GM23338 (cell line): Measurements from ENCODE around the gene ANKRD65. TPM values are rescaled to one million over a fixed set of nuclear protein-coding genes. Genes with fewer than 3 reads are reported as not detected.

Experiments
- ATAC-seq: fragments of 200-7000 bp; cut with Tn5 transposase; 3 replicates; pipeline ENCODE4 v1.9.1; 2020
- DNase-seq: peaks from one replicate; pipeline ENCODE4 v3.0.0-alpha.2; 2015; ENCODE audit warnings: low spot score
- H2AFZ ChIP-seq: fragments of 200-600 bp; sonication (generic); 2 replicates; pipeline ENCODE4 v1.8.0; 2016; ENCODE audit warnings: antibody characterized with exemption, mild to moderate bottlenecking, moderate library complexity
- H3F3A ChIP-seq: fragments of 200-600 bp; sonication (generic); replicated peaks from 2 replicates; pipeline ENCODE4 v1.8.0; 2017; ENCODE audit warnings: antibody characterized with exemption, mixed run types, low read depth
- H3K27ac ChIP-seq: fragments of 200-600 bp; sonication (generic); 2 replicates; pipeline ENCODE4 v1.6.1; 2016; ENCODE audit warnings: low read depth
- H3K27me3 ChIP-seq: fragments of 200-600 bp; sonication (generic); 2 replicates; pipeline ENCODE4 v1.8.0; 2016; ENCODE audit warnings: mild to moderate bottlenecking, mixed run types, moderate library complexity; ENCODE audit not compliant: insufficient read depth
- H3K36me3 ChIP-seq: fragments of 200-600 bp; sonication (generic); 2 replicates; pipeline ENCODE4 v1.8.0; 2016; ENCODE audit warnings: mild to moderate bottlenecking; ENCODE audit not compliant: insufficient read depth
- H3K4me1 ChIP-seq: fragments of 200-600 bp; sonication (generic); 2 replicates; pipeline ENCODE4 v1.8.0; 2016; ENCODE audit warnings: mild to moderate bottlenecking, moderate library complexity; ENCODE audit not compliant: insufficient read depth
- H3K4me2 ChIP-seq: fragments of 200-600 bp; sonication (generic); 2 replicates; pipeline ENCODE4 v1.7.1; 2017; ENCODE audit warnings: mixed run types
- H3K4me3 ChIP-seq: fragments of 200-600 bp; sonication (generic); 2 replicates; pipeline ENCODE4 v1.6.1; 2016; ENCODE audit warnings: mixed run types
- H3K79me2 ChIP-seq: fragments of 200-600 bp; sonication (generic); replicated peaks from 2 replicates; pipeline ENCODE4 v1.8.0; 2017; ENCODE audit warnings: mild to moderate bottlenecking; ENCODE audit not compliant: insufficient read depth
- H3K9me2 ChIP-seq: fragments of 200-600 bp; sonication (generic); 2 replicates; pipeline ENCODE4 v1.8.0; 2017; ENCODE audit not compliant: insufficient read depth
- H4K20me1 ChIP-seq: fragments of 200-600 bp; sonication (generic); replicated peaks from 2 replicates; pipeline ENCODE4 v1.8.0; 2017; ENCODE audit warnings: mild to moderate bottlenecking; ENCODE audit not compliant: insufficient read depth
- H3K27ac Mint-ChIP-seq: 2 replicates; pipeline ENCODE4 v1.8.0; 2020; ENCODE audit warnings: inconsistent platforms, mild to moderate bottlenecking, moderate library complexity, mixed read lengths
- H3K27me3 Mint-ChIP-seq: 3 replicates; pipeline ENCODE4 v1.8.0; 2022; ENCODE audit warnings: low read depth, mild to moderate bottlenecking, moderate library complexity, mixed read lengths, inconsistent platforms; ENCODE audit not compliant: insufficient read depth, poor library complexity
- H3K36me3 Mint-ChIP-seq: 3 replicates; pipeline ENCODE4 v1.8.0; 2021; ENCODE audit warnings: low read depth, mild to moderate bottlenecking, inconsistent platforms, moderate library complexity, mixed read lengths
- H3K4me1 Mint-ChIP-seq: 3 replicates; pipeline ENCODE4 v1.8.0; 2020; ENCODE audit warnings: mild to moderate bottlenecking, inconsistent platforms, mixed read lengths
- H3K4me3 Mint-ChIP-seq: 3 replicates; pipeline ENCODE4 v1.8.0; 2021; ENCODE audit warnings: moderate library complexity, mild to moderate bottlenecking, inconsistent platforms, mixed read lengths
- H3K9me3 Mint-ChIP-seq: 3 replicates; pipeline ENCODE4 v1.8.0; 2020; ENCODE audit warnings: moderate library complexity, mild to moderate bottlenecking, inconsistent platforms, mixed read lengths
- CREB1 ChIP-seq: fragments of 250-450 bp; sonication (Bioruptor Pico); IDR thresholded peaks from 2 replicates; pipeline ENCODE4 v1.5.0; 2020; ENCODE audit warnings: low read depth, mild to moderate bottlenecking, moderate library complexity
- EZH2 ChIP-seq: fragments of 200-600 bp; sonication (generic); IDR thresholded peaks from one replicate; pipeline ENCODE4 v1.8.0; 2017; ENCODE audit warnings: antibody characterized with exemption, mild to moderate bottlenecking, low read depth; ENCODE audit not compliant: unreplicated experiment
- EZH2phosphoT487 ChIP-seq: fragments of 200-600 bp; sonication (generic); IDR thresholded peaks from one replicate; pipeline ENCODE4 v1.8.1; 2018; ENCODE audit warnings: antibody characterized with exemption; ENCODE audit not compliant: unreplicated experiment
- JUNB ChIP-seq: IDR thresholded peaks from one replicate; pipeline ENCODE4 v1.6.1; 2016; ENCODE audit warnings: antibody characterized with exemption; ENCODE audit not compliant: unreplicated experiment
- NANOG ChIP-seq: IDR thresholded peaks from 2 replicates; pipeline ENCODE4 v1.6.1; 2016; ENCODE audit warnings: antibody characterized with exemption, borderline replicate concordance
- POLR2AphosphoS5 ChIP-seq: IDR thresholded peaks from 2 replicates; pipeline ENCODE4 v1.6.1; 2016; ENCODE audit warnings: antibody characterized with exemption, low read depth
- STAT1 ChIP-seq: IDR thresholded peaks from one replicate; pipeline ENCODE4 v1.6.1; 2016; ENCODE audit warnings: antibody characterized with exemption; ENCODE audit not compliant: unreplicated experiment
- polyA plus RNA-seq: library from polyadenylated mRNA; unstranded; fragments of >200 nt; fragmentation: Nextera tagmentation; extraction: Ambion mirVana; gene quantifications from 2 replicates; pipeline ENCODE4 v1.2.1, GENCODE V29; 2016
- total RNA-seq: library from RNA; depleted of rRNA; stranded (reverse); fragments of >200 nt; shearing (Covaris generic); gene quantifications from 2 replicates; pipeline ENCODE4 v1.2.3, GENCODE V29; 2014
- TF ChIP-seq, protein P1 (sequence below): IDR thresholded peaks from one replicate; pipeline ENCODE4 v1.6.1; 2018; ENCODE audit warnings: antibody characterized with exemption; ENCODE audit not compliant: unreplicated experiment
- TF ChIP-seq, protein P2 (sequence below), 2 experiments: fragments of 200-600 bp in 1 of 2; sonication (generic) in 1 of 2; conservative IDR thresholded peaks; 2 replicates each; pipeline versions ENCODE4 v1.5.1 to v1.6.1; 2016 to 2017; ENCODE audit warnings: antibody characterized with exemption in 2 of 2, low read depth in 2 of 2, mild to moderate bottlenecking in 2 of 2, moderate library complexity in 1 of 2
- TF ChIP-seq, protein P3 (sequence below): IDR thresholded peaks from 2 replicates; pipeline ENCODE4 v1.6.1; 2016; ENCODE audit warnings: antibody characterized with exemption

Gene ANKRD65
- total and polyA plus RNA-seq, 2 experiments from 2014 or later = 1.6 to 1.7 TPM

DNA sequence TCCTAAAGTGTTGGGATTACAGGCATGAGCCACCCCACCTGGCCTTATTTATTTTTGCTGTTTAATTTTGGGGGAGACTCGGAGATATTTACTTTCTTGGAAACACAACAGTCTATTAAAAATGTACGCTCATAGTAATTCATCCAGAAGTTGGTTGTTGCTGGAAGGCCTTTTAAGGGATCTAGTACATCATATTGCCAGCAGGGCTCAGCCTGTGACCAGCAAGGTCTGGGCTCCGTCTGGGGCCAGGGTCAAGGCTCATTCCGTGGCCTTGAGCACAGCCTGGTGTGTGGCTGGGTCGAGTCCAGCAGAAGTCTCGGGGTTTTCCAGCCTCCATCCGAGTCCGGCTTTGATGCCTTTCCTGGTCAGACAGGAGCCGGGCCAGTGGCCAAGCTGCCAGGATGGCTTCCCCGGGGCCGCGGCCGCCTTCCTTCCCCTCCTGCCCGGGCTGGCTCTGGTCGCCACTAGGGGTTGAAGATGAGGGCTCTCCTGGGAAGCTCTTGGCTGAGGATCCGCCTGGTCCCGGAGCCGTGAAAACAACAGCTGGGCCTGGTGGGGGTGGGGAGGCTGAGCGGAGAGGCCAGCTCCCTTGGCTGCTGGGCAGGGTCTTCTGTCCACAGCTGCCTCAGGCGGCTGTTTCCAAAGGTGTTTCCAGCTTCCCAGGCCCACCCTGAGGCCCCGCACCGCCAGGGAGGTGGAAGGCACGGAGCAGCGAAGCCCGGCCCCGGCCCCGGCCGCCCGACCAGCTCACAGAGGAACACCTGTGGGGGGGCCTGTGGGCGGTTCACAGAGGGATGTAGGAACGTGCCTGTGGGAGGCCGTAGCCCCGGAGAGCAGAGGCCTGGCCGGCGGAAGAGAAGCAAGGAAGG is 9.3 kb upstream of the ANKRD65 start:
- Mint-ChIP-seq H3K36me3 (peaks cover 4% of the 10 kb centered on the region; the same call in 2 of the 3 replicates), H3K27me3 (peaks cover 24% of the 10 kb centered on the region), H3K9me3 (peaks cover 10% of the 10 kb centered on the region), H3K4me3 (no peak overlapping the region), H3K4me1 (peaks cover 47% of the 10 kb centered on the region), H3K27ac (peak overlapping the region; percentile 48; the same call in 1 of the 2 replicates)
- Histone ChIP-seq H3K79me2 (no peaks in the 10 kb centered on the region), H4K20me1 (no peaks in the 10 kb centered on the region), H3K27ac (no peak overlapping the region; the same call in 1 of the 2 replicates), H3K9me2 (no peaks in the 10 kb centered on the region), H2AFZ (no peak overlapping the region), H3K4me1 (peaks cover 50% of the 10 kb centered on the region), H3F3A (peaks cover 22% of the 10 kb centered on the region), H3K27me3 (no peaks in the 10 kb centered on the region), H3K4me3 (0 out of 2 replicates have a peak overlapping the region, but pooled peaks have one; percentile 28), H3K4me2 (peak overlapping the region; percentile 68), H3K36me3 (no peaks in the 10 kb centered on the region)
- no peak for TF ChIP-seq POLR2AphosphoS5
- TF ChIP-seq CREB1 = no peak
- TF ChIP-seq EZH2 = no peak
- no peak for TF ChIP-seq STAT1
- TF ChIP-seq, protein P1, sequence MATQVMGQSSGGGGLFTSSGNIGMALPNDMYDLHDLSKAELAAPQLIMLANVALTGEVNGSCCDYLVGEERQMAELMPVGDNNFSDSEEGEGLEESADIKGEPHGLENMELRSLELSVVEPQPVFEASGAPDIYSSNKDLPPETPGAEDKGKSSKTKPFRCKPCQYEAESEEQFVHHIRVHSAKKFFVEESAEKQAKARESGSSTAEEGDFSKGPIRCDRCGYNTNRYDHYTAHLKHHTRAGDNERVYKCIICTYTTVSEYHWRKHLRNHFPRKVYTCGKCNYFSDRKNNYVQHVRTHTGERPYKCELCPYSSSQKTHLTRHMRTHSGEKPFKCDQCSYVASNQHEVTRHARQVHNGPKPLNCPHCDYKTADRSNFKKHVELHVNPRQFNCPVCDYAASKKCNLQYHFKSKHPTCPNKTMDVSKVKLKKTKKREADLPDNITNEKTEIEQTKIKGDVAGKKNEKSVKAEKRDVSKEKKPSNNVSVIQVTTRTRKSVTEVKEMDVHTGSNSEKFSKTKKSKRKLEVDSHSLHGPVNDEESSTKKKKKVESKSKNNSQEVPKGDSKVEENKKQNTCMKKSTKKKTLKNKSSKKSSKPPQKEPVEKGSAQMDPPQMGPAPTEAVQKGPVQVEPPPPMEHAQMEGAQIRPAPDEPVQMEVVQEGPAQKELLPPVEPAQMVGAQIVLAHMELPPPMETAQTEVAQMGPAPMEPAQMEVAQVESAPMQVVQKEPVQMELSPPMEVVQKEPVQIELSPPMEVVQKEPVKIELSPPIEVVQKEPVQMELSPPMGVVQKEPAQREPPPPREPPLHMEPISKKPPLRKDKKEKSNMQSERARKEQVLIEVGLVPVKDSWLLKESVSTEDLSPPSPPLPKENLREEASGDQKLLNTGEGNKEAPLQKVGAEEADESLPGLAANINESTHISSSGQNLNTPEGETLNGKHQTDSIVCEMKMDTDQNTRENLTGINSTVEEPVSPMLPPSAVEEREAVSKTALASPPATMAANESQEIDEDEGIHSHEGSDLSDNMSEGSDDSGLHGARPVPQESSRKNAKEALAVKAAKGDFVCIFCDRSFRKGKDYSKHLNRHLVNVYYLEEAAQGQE = no peak
- TF ChIP-seq JUNB = no peak
- TF ChIP-seq EZH2phosphoT487 = no peak
- TF ChIP-seq, protein P2, sequence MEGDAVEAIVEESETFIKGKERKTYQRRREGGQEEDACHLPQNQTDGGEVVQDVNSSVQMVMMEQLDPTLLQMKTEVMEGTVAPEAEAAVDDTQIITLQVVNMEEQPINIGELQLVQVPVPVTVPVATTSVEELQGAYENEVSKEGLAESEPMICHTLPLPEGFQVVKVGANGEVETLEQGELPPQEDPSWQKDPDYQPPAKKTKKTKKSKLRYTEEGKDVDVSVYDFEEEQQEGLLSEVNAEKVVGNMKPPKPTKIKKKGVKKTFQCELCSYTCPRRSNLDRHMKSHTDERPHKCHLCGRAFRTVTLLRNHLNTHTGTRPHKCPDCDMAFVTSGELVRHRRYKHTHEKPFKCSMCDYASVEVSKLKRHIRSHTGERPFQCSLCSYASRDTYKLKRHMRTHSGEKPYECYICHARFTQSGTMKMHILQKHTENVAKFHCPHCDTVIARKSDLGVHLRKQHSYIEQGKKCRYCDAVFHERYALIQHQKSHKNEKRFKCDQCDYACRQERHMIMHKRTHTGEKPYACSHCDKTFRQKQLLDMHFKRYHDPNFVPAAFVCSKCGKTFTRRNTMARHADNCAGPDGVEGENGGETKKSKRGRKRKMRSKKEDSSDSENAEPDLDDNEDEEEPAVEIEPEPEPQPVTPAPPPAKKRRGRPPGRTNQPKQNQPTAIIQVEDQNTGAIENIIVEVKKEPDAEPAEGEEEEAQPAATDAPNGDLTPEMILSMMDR (conservative IDR thresholded peaks at IDR 0.05; ENCODE audit: low read depth in 2 of 2) = peak; percentile 9 to 32; a peak in 1 of 4 replicates
- ATAC-seq = peak; percentile 10
- peak; percentile 74 for DNase-seq

DNA sequence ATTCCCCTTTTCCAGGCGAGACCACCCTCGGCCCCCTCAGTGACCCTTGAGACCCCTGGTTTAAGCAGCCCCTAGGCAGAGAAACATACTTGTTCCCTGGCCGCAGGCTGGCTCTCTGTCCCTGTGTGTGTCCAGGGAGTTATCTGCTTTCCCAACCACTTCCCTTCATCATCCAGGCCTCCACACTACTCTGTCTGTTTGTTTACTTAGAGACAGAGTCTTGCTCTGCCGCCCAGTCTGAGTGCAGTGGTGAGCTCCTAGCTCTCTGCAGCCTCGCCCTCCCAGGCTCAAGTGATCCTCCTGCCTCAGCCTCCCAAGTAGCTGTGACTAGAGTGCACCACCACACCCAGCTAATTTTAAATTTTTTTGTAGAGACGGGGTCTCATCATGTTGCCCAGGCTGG is 8.6 kb upstream of the ANKRD65 start:
- Histone ChIP-seq H3K4me2 (no peak overlapping the region), H3K36me3 (no peaks in the 10 kb centered on the region), H3K4me1 (peaks cover 45% of the 10 kb centered on the region), H3K9me2 (no peaks in the 10 kb centered on the region), H4K20me1 (no peaks in the 10 kb centered on the region), H3K27me3 (no peaks in the 10 kb centered on the region), H3F3A (peaks cover 17% of the 10 kb centered on the region), H3K27ac (no peak overlapping the region; the same call in 1 of the 2 replicates), H3K4me3 (no peak overlapping the region), H3K79me2 (no peaks in the 10 kb centered on the region), H2AFZ (no peak overlapping the region)
- H3K27ac Mint-ChIP-seq = peak overlapping the region; percentile 48; the same call in 1 of the 2 replicates
- peaks cover 4% of the 10 kb centered on the region; the same call in 2 of the 3 replicates for H3K36me3 Mint-ChIP-seq
- no peak for ATAC-seq
- H3K9me3 Mint-ChIP-seq = peaks cover 10% of the 10 kb centered on the region
- H3K27me3 Mint-ChIP-seq = peaks cover 22% of the 10 kb centered on the region
- peaks cover 50% of the 10 kb centered on the region for H3K4me1 Mint-ChIP-seq
- no peak for DNase-seq
- peak overlapping the region; percentile 27; the same call in 1 of the 3 replicates for H3K4me3 Mint-ChIP-seq
- TF ChIP-seq, protein P3, sequence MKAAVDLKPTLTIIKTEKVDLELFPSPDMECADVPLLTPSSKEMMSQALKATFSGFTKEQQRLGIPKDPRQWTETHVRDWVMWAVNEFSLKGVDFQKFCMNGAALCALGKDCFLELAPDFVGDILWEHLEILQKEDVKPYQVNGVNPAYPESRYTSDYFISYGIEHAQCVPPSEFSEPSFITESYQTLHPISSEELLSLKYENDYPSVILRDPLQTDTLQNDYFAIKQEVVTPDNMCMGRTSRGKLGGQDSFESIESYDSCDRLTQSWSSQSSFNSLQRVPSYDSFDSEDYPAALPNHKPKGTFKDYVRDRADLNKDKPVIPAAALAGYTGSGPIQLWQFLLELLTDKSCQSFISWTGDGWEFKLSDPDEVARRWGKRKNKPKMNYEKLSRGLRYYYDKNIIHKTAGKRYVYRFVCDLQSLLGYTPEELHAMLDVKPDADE = no peak
- TF ChIP-seq STAT1 = no peak
- no peak for TF ChIP-seq NANOG
